Stimulated activated CD4-positive, alpha-beta T cell treated with anti-CD3 and anti-CD28 coated beads, Interleukin-2, amount 100 ng/mL, for 24 hours (primary cell): ENCODE results near the gene APOL6.
A peak's percentile ranks its signal among the peaks of the same experiment; 100 is the strongest.
"Not testable (repeated sequence)": the region's sequence is repeated elsewhere in the genome, so short reads cannot be mapped to it uniquely, and the experiment has no call there.

ENCODE experiments used
- DNase-seq, 2 donors: peaks; one replicate each; pipeline ENCODE4 v3.0.0-alpha.2; 2020

The APOL6 gene

DNA sequence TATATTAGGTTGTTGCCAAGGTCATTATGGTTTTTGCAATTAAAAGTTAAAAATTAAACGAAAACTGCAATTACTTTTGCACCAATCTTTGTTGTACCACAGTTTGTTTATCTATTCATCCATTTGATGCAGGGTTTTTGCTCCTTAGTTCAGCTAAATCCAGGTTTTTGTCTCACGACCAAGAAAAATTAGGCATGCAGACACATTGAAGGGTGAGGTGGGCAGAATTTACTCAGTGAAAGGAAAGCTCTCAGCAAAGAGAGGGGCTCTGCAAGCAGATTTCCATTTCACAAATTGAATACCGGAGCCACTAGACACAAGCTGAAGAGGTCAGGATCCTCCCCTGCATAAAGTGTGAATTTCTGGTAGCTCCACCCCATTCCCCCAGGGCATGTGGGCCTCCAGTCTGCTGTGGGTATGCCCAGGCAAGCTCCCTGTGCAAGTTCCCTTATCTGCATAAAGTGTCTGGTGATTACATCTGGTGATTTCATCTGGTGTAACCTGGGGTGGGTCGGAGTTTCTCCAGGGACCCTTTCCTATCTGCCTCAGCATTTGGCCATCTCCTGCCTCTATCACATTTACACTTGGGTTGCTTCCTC is 33.3 kb downstream of the APOL6 start:
- DNase-seq: no peak

DNA sequence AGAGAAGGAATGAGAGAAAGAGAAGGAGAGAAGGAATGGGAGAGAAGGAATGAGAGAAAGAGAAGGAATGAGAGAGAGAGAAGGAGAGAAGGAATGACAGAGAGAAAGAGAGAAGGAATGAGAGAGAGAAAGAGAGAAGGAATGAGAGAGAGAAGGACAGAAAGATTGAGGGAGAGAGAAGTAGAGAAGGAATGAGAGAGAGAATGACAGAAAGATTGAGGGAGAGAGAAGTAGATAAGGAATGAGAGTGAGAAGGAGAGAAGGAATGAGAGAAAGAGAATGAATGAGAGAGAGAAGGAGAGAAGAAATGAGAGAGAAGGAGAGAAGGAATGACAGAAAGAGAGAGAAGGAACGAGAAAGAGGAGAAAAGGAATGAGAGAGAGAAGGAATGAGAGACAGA is 35.3 kb downstream of the APOL6 start:
- no peak for DNase-seq

DNA sequence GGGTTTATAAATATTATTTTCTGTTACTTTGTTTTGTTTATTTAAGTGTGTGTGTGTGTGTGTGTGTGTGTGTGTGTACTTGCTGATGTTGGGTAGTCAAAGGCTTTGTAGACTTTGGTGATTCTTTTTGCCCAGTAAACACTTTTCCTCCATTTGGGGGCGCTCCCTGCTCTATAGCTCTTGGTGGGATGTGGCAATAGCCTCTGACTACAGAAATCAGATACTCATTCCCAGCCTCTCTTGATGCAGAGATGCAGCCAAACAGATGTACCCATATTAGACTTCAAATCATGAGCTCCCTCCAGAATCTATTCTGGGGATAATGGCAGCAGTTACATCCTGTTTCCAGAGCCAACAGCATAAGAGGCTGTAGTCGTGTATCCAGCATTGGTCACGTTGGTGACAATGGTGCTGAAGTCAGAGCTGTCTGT is 36.0 kb downstream of the APOL6 start:
- no peak for DNase-seq

DNA sequence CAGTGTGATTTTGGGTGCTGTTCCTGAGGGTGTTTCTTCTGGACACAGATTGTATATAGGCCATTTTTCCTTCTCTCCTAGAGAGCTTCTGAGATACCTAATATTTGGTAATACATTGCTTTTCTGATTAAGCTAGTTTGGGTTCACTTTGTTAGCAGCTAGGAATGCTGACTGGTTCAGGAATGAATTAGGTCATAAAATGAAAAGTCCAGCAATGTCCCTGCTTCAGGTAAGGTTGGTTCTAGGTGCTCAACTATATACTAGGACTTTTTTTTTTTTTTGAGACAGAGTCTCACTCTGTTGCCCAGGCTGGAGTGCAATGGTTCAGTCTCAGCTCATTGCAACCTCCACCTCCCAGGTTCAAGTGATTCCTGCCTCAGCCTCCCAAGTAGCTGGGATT is 36.5 kb downstream of the APOL6 start:
- DNase-seq: no peak

DNA sequence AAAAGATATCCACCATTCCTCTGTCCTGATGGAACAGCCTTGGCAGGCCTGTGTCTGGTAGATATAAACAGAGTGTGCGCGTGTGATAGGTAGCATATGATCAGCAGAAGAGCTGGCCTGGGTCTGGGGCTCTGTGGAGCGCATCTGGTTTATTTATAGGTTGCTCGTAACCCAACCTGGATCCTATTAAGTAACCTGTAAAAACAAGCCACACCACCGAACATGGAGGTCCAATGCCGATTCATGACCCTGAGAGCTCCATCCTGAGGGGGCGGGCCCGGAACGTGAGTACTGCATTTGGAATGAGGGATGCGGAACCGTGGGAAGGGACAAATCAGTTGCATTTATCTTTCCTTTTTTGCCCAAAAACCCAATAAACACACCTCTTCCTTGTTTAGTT is 37.5 kb downstream of the APOL6 start:
- no peak for DNase-seq

DNA sequence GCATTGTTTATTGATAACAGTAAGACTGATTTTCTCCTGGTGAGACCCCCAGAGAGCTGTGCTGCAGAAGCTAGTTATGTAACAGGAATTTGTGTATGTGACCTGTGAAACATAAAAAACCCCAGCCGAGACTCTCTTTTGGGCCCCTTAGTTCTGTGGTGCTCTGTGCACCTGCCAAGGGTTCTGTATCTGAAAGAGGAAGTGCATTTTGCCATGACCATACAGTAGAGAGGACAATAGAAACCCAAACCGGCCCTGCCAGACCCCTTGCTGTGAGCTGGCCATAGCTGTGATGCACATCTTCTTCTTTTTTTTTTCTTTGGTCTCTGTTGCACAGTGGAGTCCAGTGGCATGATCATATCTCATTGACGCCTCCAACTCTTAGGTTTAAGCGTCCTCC is 38.1 kb downstream of the APOL6 start:
- DNase-seq: no peak

DNA sequence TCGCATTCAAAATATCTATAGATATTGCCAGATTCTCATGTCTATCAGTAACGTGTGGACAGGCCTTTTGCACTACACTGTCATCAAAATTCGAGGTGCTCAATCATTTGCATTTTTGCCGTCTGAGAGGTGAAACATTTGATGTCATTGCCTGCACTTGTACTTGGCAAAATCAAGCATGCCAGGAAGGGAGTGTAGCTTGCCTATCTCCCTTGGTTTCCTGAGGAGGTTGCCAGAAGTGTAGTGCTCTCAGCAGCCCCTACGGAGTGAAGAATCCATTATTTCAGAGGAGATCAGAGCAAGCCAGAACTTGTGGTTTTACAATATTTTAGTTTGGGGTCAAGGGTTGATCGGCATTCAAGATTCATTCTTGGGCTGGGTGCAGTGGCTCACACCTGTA is 39.2 kb downstream of the APOL6 start:
- no peak for DNase-seq

DNA sequence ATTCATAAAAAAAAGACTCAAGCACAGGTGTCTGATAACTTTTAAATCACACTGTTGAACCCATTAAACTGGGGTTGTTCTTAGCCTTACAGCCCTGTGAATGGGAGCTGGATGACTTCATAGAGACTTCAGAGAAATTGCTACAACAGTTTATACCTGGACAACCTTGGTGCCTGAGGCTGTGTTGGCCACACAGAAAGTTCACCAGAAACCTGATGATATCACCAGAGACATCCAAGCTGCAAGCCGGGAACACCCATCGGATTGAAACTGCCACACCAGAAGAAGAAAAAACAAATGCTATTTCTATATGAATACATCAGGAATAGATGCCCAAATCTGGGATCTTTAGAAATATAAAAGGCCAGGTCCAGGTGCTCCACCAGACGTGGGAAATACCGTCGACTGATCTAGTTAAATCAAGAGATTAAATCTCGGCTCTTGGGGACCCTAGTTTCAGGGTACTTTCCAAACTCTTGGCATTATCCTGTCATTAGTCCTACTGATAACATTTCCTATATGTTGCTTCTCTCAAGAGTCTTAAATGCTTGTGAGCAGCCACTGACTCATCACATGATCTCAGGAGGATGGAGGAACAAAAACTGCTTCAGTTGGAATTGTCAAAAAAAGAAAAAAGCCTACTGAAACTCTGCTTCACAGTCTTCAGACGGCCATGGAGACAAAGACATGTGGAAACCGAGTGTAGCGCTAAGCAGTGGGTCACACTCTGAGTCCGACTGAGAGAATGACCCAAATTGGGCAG is 40.8 kb downstream of the APOL6 start:
- DNase-seq: no peak

DNA sequence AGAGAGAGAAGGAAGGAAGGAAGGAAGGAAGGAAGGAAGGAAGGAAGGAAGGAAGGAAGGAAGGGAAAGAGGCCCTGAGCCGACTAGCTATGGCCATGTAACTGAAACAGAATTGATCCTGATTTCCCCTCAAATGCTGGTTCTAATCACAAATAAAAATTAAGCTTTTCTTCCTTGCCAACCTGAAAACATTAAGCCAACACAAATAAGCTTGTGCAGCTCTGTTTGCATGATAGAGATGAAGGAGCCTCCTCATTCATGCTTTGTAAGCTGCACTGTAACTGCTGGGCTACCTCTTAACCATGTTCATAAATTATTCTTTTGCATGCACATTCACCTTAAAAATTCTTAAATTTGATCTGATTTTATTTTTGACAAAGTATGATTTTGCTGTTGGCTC is 41.8 kb downstream of the APOL6 start:
- no peak for DNase-seq

DNA sequence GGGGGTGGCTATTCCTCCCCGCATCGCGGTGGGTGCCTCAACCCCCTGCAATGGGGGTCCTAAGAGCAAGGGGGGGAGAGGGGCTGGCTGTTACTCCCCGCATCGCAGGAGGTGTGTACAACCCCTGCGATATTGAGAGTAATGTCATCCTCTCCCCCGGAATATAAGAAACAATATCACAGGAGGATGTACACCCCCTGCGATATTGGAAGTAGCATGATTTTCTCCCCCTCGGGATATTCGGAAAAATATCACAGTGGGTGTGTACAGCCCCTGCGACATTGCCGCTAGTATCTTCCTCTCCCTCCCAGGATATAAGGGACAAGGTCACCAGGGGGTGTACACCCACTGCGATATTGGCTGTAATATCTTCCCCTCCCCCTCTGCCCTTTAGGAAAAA is 47.0 kb downstream of the APOL6 start:
- DNase-seq: no peak

DNA sequence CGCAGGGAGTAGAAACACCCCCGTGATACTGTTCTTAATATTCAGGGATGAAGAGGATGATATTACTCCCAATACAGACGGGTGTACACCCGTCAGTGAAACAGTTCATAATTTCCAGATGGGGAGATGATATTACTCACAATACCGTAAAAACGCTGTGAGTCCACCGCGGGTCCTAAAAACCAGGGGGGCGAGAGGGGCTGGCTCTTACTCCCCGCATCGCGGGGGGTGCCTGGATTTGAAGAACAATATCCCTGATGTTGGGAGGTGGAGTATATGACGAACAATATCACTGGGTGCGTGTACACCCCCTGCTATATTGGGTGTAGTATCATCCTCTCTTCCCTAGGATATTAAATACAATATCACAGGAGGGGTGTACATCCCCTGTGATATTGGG is 48.9 kb downstream of the APOL6 start:
- DNase-seq: peak in 1 of 2 donors; percentile 27

DNA sequence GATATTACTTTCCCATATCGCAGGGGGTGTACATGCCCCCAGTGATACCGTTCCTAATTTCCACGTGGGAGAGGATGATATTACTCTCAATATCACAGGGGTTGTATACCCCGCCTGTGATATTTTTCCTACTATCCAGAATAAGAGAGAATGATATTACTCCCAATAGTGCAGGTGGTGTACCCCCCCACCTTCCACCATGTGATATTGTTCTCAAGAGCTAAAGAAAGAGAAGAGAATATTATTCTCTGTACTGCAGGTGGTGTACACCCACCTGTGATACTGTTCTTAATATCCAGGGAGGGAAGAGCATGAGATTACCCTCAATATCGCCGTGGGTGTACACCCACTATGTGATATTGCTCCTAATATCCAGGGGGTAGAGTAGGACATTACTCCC is 51.6 kb downstream of the APOL6 start:
- DNase-seq: not testable (repeated sequence)

DNA sequence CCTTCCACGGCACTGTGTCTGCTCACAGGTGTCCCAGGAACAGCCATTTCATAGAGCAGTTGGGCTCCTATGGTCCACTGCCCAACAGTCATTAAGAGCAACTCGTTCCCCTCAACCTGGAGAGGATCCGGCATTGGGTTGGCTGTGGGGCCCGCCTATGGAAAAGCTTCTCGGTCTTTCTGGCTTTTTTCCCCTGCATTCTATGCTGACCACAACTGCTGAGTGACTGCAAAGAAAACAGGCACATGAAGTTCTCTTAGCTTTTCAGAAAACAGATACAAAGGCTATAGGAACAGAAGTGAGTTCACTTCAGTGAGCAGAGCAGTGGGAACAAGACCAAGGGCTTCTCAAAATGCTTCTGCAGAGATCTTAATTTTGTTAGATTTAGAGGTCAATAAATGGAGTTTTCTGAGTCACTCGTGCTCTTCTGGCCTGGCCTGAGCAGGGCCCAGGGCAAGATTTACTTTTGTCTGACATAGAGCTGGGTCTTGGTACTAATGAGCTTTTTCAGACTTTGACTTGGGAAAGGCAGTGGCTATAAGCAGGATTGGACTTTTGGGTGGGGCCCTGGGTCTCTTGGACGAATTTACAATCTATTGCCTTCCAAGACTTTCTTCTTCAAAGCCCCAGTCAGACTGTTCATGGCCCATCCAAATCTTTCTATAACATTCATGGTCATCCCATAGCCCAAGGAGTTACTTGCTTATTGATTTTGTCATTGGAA is 55.8 kb downstream of the APOL6 start:
- no peak for DNase-seq

DNA sequence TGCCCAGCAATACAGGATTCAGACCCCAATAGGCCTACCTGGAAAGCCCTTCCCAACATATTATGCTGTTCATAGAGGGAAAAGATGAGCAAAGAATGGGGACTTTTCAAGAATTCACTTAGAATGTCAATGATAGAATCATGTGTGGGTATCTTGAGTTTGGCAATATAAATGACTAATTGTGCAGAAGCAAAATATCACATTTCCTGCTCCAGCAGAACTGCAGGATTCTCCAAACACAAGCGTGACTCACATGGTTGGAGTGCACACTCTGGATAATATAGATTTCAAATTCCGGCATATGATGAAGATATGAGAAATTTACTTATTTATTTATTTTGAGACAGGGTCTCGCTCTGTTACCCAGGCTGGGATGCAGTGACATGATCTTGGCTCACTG is 56.9 kb downstream of the APOL6 start:
- no peak for DNase-seq

DNA sequence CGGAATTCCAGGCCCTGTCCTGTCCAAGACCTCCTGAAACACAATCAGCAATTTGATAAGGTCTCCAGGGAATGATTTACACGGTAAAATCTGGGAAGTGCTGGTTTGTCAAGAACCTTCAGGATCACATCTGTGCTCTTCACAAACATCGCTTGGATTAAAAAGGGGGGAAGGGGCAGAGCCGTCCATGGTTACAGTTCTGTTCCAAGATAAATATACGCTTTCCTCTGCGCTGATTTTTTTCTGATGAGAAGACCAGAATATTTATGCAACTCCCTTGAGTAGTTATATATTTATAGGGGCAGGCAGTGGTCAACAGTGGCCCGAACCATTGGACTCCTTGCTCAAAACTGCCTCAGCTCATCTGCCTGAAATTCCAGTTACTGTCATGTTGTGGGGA is 60.2 kb downstream of the APOL6 start:
- DNase-seq: no peak

DNA sequence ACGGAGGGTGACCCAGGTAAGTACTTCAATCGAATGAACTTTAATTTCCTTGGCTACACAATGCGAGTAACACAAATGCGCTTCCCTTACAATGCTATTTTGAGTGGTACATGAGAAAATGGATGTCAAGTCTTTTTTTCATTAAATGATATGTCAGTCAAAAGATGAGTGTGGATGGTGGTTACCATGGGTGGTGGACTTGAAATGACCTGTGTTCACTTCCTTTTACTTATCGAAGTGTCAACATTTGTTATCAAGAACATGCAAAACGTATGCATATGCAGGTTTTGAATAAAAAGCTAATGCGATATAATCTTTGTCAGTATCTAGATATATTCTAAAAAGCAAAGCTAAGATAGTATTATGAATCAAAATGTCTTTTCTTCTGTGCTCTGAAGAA is 60.7 kb downstream of the APOL6 start:
- no peak for DNase-seq

DNA sequence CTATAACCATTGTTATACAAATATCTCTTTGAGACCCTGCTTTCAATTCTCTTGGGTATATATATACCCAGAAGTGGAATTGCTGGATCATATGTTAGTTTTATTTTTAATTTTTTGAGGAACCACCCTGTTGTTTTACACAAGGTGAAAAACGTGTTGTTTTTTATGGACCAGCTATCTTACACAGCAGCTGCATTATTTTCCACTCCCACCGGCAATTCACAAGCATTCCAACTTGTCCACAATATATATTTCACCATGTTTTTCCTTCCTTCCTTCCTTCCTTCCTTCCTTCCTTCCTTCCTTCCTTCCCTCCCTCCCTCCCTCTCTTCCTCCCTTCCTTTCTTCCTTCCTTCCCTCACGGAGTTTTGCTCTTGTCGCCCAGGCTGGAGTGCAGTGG is 63.1 kb downstream of the APOL6 start:
- DNase-seq: no peak

DNA sequence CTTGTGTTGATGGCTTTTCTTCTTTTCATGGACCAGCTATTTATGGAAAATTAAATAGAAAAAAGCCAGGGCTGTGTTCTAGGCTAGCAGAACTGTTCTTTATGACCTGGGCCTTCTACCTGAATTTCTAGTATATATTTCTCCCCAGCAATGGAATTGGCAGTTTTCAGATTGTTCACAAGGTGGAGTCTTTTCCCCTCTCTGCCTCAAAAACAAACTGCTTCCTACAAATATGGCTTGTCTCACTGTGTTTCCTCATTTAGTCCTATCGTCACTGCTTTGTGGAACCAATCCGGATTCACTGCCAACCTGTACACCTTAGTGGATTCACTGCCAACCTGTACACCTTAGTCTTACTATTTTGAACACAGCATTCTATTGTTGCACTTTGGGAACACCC is 64.4 kb downstream of the APOL6 start:
- DNase-seq: no peak

DNA sequence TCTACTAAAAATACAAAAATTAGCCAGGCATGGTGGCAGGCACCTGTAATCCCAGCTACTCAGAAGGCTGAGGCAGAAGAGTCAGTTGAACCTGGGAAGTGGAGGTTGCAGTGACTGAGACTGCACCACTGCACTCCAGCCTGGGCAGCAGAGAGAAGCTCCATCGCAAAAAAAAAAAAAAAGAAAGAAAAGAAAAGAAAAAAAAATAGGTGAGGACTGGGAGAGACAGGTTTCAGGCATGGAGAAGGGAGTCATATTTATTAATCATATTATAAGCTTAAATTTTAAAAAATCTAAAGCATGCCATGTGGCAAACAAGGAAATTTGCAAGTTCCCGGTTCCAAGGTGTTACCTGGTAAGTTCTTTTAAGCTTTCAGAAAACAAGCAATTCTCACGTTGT is 69.3 kb downstream of the APOL6 start, which contains the start of gene APOL5:
Gene APOL5, plus strand, starts transcription at position 301 of the 400 bp plus-strand sequence. Its CDS starts 0 bp downstream, at position 301.
- no peak for DNase-seq
